Astrocyte (in vitro differentiated cells and primary cell): Measurements from ENCODE around the gene KIAA1671. TPM values are rescaled to one million over a fixed set of nuclear protein-coding genes. Genes with fewer than 3 reads are reported as not detected.

ENCODE experiments used
- DNase-seq: peaks from one replicate; pipeline ENCODE4 v3.0.0-alpha.2; 2010; ENCODE audit warnings: low read depth
- FAIRE-seq: peaks from 2 replicates; lab custom pipeline; 2011; peaks lifted over from hg19 to GRCh38; lab: Jason Lieb, UNC
- H2AFZ ChIP-seq: 2 replicates; pipeline ENCODE4 v1.6.0; 2012; ENCODE audit warnings: low read depth, low read length, inconsistent platforms
- H3K27ac ChIP-seq: 2 replicates; pipeline ENCODE4 v1.5.1; 2011; ENCODE audit warnings: low read depth, low read length, inconsistent platforms
- H3K27me3 ChIP-seq: 2 replicates; pipeline ENCODE4 v1.6.0; 2011; ENCODE audit warnings: low read length, inconsistent platforms; ENCODE audit not compliant: insufficient read depth
- H3K36me3 ChIP-seq: 2 replicates; pipeline ENCODE4 v1.5.1; 2011; ENCODE audit warnings: low read length, inconsistent platforms; ENCODE audit not compliant: insufficient read depth
- H3K4me1 ChIP-seq: 2 replicates; pipeline ENCODE4 v1.5.1; 2011; ENCODE audit warnings: low read length, inconsistent platforms; ENCODE audit not compliant: insufficient read depth
- H3K4me2 ChIP-seq: 2 replicates; pipeline ENCODE4 v1.6.0; 2012; ENCODE audit warnings: low read length, inconsistent platforms
- H3K4me3 ChIP-seq: 2 replicates; pipeline ENCODE4 v1.5.1; 2011; ENCODE audit warnings: low read depth, mild to moderate bottlenecking, low read length, inconsistent platforms; ENCODE audit not compliant: insufficient read depth
- H3K79me2 ChIP-seq: 2 replicates; pipeline ENCODE4 v1.6.0; 2012; ENCODE audit warnings: mild to moderate bottlenecking, low read length, inconsistent platforms; ENCODE audit not compliant: insufficient read depth
- H3K9ac ChIP-seq: 2 replicates; pipeline ENCODE4 v1.6.0; 2012; ENCODE audit warnings: mild to moderate bottlenecking, low read length, inconsistent platforms
- H3K9me3 ChIP-seq: 2 replicates; pipeline ENCODE4 v1.5.1; 2012; ENCODE audit warnings: low read depth, mild to moderate bottlenecking, low read length, inconsistent platforms; ENCODE audit not compliant: insufficient read depth
- H4K20me1 ChIP-seq: 2 replicates; pipeline ENCODE4 v1.6.0; 2012; ENCODE audit warnings: low read length, inconsistent platforms; ENCODE audit not compliant: insufficient read depth
- H3K27ac Mint-ChIP-seq: one replicate; pipeline ENCODE4 v1.8.0; 2021; ENCODE audit warnings: mild to moderate bottlenecking, mixed read lengths; ENCODE audit not compliant: unreplicated experiment
- H3K27me3 Mint-ChIP-seq: one replicate; pipeline ENCODE4 v1.8.0; 2021; ENCODE audit warnings: low read depth, mixed read lengths; ENCODE audit not compliant: unreplicated experiment
- H3K36me3 Mint-ChIP-seq: one replicate; pipeline ENCODE4 v1.8.0; 2021; ENCODE audit warnings: low read depth, mixed read lengths; ENCODE audit not compliant: unreplicated experiment
- H3K4me1 Mint-ChIP-seq: one replicate; pipeline ENCODE4 v1.8.0; 2021; ENCODE audit warnings: low read depth, mixed read lengths; ENCODE audit not compliant: unreplicated experiment
- H3K4me3 Mint-ChIP-seq: one replicate; pipeline ENCODE4 v1.8.0; 2021; ENCODE audit warnings: mild to moderate bottlenecking, moderate library complexity, mixed read lengths; ENCODE audit not compliant: unreplicated experiment
- H3K9me3 Mint-ChIP-seq: one replicate; pipeline ENCODE4 v1.8.0; 2021; ENCODE audit warnings: mild to moderate bottlenecking, mixed read lengths; ENCODE audit not compliant: unreplicated experiment
- EZH2 ChIP-seq: IDR thresholded peaks from 2 replicates; pipeline ENCODE4 v1.6.1; 2012; ENCODE audit warnings: mild to moderate bottlenecking, low read length, inconsistent platforms; ENCODE audit not compliant: insufficient read depth
- total RNA-seq: library from RNA; stranded (reverse); gene quantifications from 2 replicates; pipeline ENCODE4 v1.2.1, GENCODE V29; 2021
- TF ChIP-seq, protein P1 (sequence below): IDR thresholded peaks from 2 replicates; pipeline ENCODE4 v1.5.1; 2011; ENCODE audit warnings: low read depth, mild to moderate bottlenecking, inconsistent platforms, low read length, moderate library complexity; ENCODE audit not compliant: insufficient read depth

KIAA1671 gene
- total RNA-seq, 1 donor from 2014 or later: 28.4 TPM

DNA sequence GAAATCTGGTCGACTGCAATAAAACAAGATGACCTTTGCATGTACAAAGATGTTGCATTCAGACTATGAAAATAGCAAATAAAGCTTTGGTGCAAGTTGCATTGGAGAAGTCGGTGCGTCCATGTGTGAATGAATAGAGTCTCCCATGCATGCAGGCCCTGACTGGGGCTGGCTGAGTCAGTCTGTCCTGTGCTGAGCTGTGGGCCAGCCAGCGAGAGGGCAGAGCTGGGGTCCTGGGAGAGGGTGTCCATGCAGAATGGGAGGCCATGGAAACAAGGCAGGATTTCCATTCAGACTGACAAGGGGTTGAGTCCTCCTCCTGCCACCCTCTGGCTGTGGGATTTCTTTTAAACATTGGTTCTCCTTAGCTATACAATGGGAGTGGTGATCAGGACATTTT is 244.8 kb downstream of the KIAA1671 start:
- H3K4me1 Mint-ChIP-seq: peaks cover 4% of the 10 kb centered on the region
- H3K27me3 ChIP-seq: no peaks in the 10 kb centered on the region
- H3K9me3 Mint-ChIP-seq: no peaks in the 10 kb centered on the region
- H3K4me1 ChIP-seq: no peaks in the 10 kb centered on the region
- H3K27ac ChIP-seq: no peak overlapping the region
- H3K36me3 Mint-ChIP-seq: peaks cover 11% of the 10 kb centered on the region
- TF ChIP-seq EZH2: no peak
- TF ChIP-seq, protein P1, sequence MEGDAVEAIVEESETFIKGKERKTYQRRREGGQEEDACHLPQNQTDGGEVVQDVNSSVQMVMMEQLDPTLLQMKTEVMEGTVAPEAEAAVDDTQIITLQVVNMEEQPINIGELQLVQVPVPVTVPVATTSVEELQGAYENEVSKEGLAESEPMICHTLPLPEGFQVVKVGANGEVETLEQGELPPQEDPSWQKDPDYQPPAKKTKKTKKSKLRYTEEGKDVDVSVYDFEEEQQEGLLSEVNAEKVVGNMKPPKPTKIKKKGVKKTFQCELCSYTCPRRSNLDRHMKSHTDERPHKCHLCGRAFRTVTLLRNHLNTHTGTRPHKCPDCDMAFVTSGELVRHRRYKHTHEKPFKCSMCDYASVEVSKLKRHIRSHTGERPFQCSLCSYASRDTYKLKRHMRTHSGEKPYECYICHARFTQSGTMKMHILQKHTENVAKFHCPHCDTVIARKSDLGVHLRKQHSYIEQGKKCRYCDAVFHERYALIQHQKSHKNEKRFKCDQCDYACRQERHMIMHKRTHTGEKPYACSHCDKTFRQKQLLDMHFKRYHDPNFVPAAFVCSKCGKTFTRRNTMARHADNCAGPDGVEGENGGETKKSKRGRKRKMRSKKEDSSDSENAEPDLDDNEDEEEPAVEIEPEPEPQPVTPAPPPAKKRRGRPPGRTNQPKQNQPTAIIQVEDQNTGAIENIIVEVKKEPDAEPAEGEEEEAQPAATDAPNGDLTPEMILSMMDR: no peak
- no peak overlapping the region for H3K9ac ChIP-seq
- no peak overlapping the region for H3K4me2 ChIP-seq
- FAIRE-seq (no peak), DNase-seq (no peak)
- H2AFZ ChIP-seq: no peak overlapping the region
- no peaks in the 10 kb centered on the region for H3K9me3 ChIP-seq
- H4K20me1 ChIP-seq: no peaks in the 10 kb centered on the region
- H3K27ac Mint-ChIP-seq: no peak overlapping the region
- H3K36me3 ChIP-seq: no peaks in the 10 kb centered on the region
- no peaks in the 10 kb centered on the region for H3K79me2 ChIP-seq
- no peak overlapping the region for H3K4me3 Mint-ChIP-seq
- H3K27me3 Mint-ChIP-seq: no peaks in the 10 kb centered on the region
- no peak overlapping the region for H3K4me3 ChIP-seq

DNA sequence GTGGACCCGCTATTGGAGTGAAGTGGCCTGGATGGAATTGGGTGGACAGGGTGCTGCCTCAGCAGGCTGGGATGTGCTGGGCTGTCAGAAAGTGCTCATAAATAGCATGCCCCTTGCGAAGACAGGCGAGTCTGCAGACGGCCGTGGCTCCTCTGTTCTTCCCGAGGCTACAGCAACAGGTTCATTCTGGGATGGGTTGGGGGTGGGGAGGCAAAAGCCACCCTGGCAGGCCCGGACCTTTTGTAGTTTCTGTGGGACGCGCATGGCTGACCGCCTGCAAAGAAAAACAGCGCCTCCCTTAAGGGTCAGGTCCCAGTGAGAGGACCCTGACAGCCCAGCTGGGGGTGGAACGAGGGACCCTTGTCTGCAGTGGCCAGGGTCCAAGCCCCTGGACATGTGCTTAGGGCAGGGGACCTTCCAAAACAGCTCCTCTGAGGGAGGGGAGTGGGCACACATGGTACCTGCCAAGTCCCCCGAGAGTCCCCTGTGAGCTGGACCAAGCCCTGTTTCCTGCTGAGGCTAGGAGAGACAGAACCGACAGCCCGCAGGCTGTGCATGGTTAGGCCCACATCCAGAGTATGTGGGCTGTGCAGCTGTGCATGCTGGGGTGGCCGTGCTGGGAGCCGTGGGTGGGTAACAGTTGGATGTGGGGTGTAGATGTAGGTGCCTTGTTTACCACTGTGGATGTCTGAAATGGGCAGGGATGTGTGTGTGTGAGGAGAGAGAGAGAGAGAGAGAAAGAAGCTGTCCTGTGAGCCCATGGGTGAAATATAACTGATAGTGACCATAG is 247.4 kb downstream of the KIAA1671 start, which contains the start of gene CRYBB3:
Gene CRYBB3 (plus strand): TSS at position 128 of the 790 bp plus-strand sequence. CDS start 1,539 bp downstream, outside the sequence.
- no peak within 1 kb of the TSS for H3K27ac Mint-ChIP-seq
- Histone ChIP-seq H2AFZ (no peak within 1 kb of the TSS), H3K9me3 (no peaks in the 10 kb centered on the region), H3K27me3 (no peaks in the 10 kb centered on the region), H3K79me2 (no peaks in the 10 kb centered on the region), H3K27ac (no peak within 1 kb of the TSS), H3K4me2 (no peak within 1 kb of the TSS), H4K20me1 (no peaks in the 10 kb centered on the region), H3K4me3 (no peak within 1 kb of the TSS), H3K9ac (no peak within 1 kb of the TSS), H3K36me3 (no peaks in the 10 kb centered on the region), H3K4me1 (no peaks in the 10 kb centered on the region)
- H3K4me1 Mint-ChIP-seq: peaks cover 4% of the 10 kb centered on the region
- no peaks in the 10 kb centered on the region for H3K9me3 Mint-ChIP-seq
- peaks cover 9% of the 10 kb centered on the region for H3K36me3 Mint-ChIP-seq
- FAIRE-seq: no peak
- H3K4me3 Mint-ChIP-seq: no peak within 1 kb of the TSS
- TF ChIP-seq, protein P1: no peak
- no peak for TF ChIP-seq EZH2
- H3K27me3 Mint-ChIP-seq: no peaks in the 10 kb centered on the region
- no peak for DNase-seq

DNA sequence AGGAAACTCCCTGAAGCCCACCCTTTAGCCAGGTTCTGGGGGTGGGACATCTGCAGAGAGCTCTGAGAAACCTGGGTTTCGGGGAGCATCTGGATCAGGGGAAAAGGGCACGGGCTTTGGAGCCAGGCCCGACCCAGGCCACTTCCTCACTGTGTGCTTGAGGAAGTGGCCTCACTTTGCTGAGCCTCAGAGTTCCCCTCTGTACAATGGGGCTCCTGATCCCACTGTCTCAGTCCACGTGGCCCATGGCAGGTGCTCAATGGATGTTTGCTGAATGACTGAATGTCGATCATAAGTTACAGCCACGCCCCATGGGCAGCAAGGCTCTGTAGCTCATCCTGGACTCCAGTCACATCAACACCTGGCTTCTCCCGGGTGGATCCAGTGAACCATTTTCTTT is 248.5 kb downstream of the KIAA1671 start:
- no peaks in the 10 kb centered on the region for H3K27me3 Mint-ChIP-seq
- H3K4me1 ChIP-seq: no peaks in the 10 kb centered on the region

More for the DNA sequence above, 248.5 kb downstream of the KIAA1671 start:
- Mint-ChIP-seq H3K27ac (no peak overlapping the region), H3K9me3 (no peaks in the 10 kb centered on the region), H3K4me1 (peaks cover 4% of the 10 kb centered on the region), H3K4me3 (no peak overlapping the region), H3K36me3 (peaks cover 9% of the 10 kb centered on the region)
- Histone ChIP-seq H3K36me3 (no peaks in the 10 kb centered on the region), H3K79me2 (no peaks in the 10 kb centered on the region), H2AFZ (no peak overlapping the region), H3K27me3 (no peaks in the 10 kb centered on the region), H3K4me3 (no peak overlapping the region), H3K9me3 (no peaks in the 10 kb centered on the region), H4K20me1 (no peaks in the 10 kb centered on the region), H3K4me2 (no peak overlapping the region), H3K27ac (no peak overlapping the region), H3K9ac (no peak overlapping the region)
- TF ChIP-seq, protein P1: no peak
- DNase-seq (no peak), FAIRE-seq (no peak)
